Measurements from ENCODE around the gene COL8A1.

The COL8A1 gene

GRCh38 chr3:99637368-99638111 lies 854 bp upstream of the COL8A1 start:
- H3K27ac ChIP-seq: peak overlapping the region; percentile 86
- no peak for DNase-seq (ENCODE audit: low read depth, low spot score)

GRCh38 chr3:99639579-99639978 lies 1.2 kb downstream of the COL8A1 start:
- no peak for DNase-seq (ENCODE audit: low read depth, low spot score)
- no peak overlapping the region for H3K27ac ChIP-seq

- DNase-seq (ENCODE audit: low read depth, low spot score): no peak
- no peak overlapping the region for H3K27ac ChIP-seq
Observed at GRCh38 chr3:99640214-99640851, 1.9 kb downstream of the COL8A1 start.

GRCh38 chr3:99641480-99641879 lies 3.1 kb downstream of the COL8A1 start:
- no peak for DNase-seq (ENCODE audit: low read depth, low spot score)
- H3K27ac ChIP-seq: no peak overlapping the region

- DNase-seq (ENCODE audit: low read depth, low spot score): no peak
- no peak overlapping the region for H3K27ac ChIP-seq
Observed at GRCh38 chr3:99641982-99642381, 3.6 kb downstream of the COL8A1 start.

GRCh38 chr3:99644017-99644416 lies 5.6 kb downstream of the COL8A1 start:
- no peak overlapping the region for H3K27ac ChIP-seq
- DNase-seq (ENCODE audit: low read depth, low spot score): no peak

- H3K27ac ChIP-seq: no peak overlapping the region
- DNase-seq (ENCODE audit: low read depth, low spot score): no peak
Observed at GRCh38 chr3:99644746-99645145, 6.4 kb downstream of the COL8A1 start.

- no peak for DNase-seq (ENCODE audit: low read depth, low spot score)
- peak overlapping the region; percentile 75 for H3K27ac ChIP-seq
Observed at GRCh38 chr3:99645277-99646106, 7.1 kb downstream of the COL8A1 start.

- H3K27ac ChIP-seq: peak overlapping the region; percentile 75
- DNase-seq (ENCODE audit: low read depth, low spot score): no peak
Observed at GRCh38 chr3:99646107-99646435, 7.7 kb downstream of the COL8A1 start.

- peak overlapping the region; percentile 75 for H3K27ac ChIP-seq
- no peak for DNase-seq (ENCODE audit: low read depth, low spot score)
Observed at GRCh38 chr3:99647081-99647480, 8.7 kb downstream of the COL8A1 start.

- no peak for DNase-seq (ENCODE audit: low read depth, low spot score)
- peak overlapping the region; percentile 75 for H3K27ac ChIP-seq
Observed at GRCh38 chr3:99648101-99648500, 9.7 kb downstream of the COL8A1 start.

- H3K27ac ChIP-seq: peak overlapping the region; percentile 75
Observed at GRCh38 chr3:99648516-99648915, 10.1 kb downstream of the COL8A1 start.

GRCh38 chr3:99651531-99651930 lies 13.1 kb downstream of the COL8A1 start:
- DNase-seq (ENCODE audit: low read depth, low spot score): no peak
- H3K27ac ChIP-seq: no peak overlapping the region

More at GRCh38 chr3:99648516-99648915, 10.1 kb downstream of the COL8A1 start:
- DNase-seq (ENCODE audit: low read depth, low spot score): no peak

- H3K27ac ChIP-seq: no peak overlapping the region
- DNase-seq (ENCODE audit: low read depth, low spot score): no peak
Observed at GRCh38 chr3:99656624-99657023, 18.2 kb downstream of the COL8A1 start.

GRCh38 chr3:99658274-99658673 lies 19.9 kb downstream of the COL8A1 start:
- H3K27ac ChIP-seq: peak overlapping the region; percentile 51
- no peak for DNase-seq (ENCODE audit: low read depth, low spot score)

GRCh38 chr3:99659032-99659431 lies 20.6 kb downstream of the COL8A1 start:
- H3K27ac ChIP-seq: peak overlapping the region; percentile 51
- DNase-seq (ENCODE audit: low read depth, low spot score): peak; percentile 85

GRCh38 chr3:99659951-99660350 lies 21.6 kb downstream of the COL8A1 start:
- no peak for DNase-seq (ENCODE audit: low read depth, low spot score)

GRCh38 chr3:99662838-99663570 lies 24.6 kb downstream of the COL8A1 start:
- DNase-seq (ENCODE audit: low read depth, low spot score): no peak
- H3K27ac ChIP-seq: peak overlapping the region; percentile 28

More at GRCh38 chr3:99659951-99660350, 21.6 kb downstream of the COL8A1 start:
- H3K27ac ChIP-seq: peak overlapping the region; percentile 51

GRCh38 chr3:99663977-99664376 lies 25.6 kb downstream of the COL8A1 start:
- H3K27ac ChIP-seq: no peak overlapping the region
- no peak for DNase-seq (ENCODE audit: low read depth, low spot score)

- DNase-seq (ENCODE audit: low read depth, low spot score): no peak
- H3K27ac ChIP-seq: no peak overlapping the region
Observed at GRCh38 chr3:99665017-99665416, 26.6 kb downstream of the COL8A1 start.

All from epithelial cell of prostate (primary cell).